Ovary (tissue), 10 donors: Measurements from ENCODE around the gene HELB. TPM values are rescaled to one million over a fixed set of nuclear protein-coding genes. Genes with fewer than 3 reads are reported as not detected.

Source experiments
- DNase-seq, 5 donors: peaks; one replicate each; pipeline ENCODE4 v3.0.0-alpha.2; 2019 to 2020
- H3K27ac ChIP-seq, 2 donors: fragments of 200-600 bp; one replicate each; pipeline versions ENCODE4 v1.5.1 to v1.8.0; 2019 to 2022
- H3K27me3 ChIP-seq: fragments of 200-600 bp; one replicate; pipeline ENCODE4 v1.8.0; 2022
- H3K36me3 ChIP-seq: fragments of 200-600 bp; sonication (generic); one replicate; pipeline ENCODE4 v1.5.1; 2019
- H3K4me1 ChIP-seq: one replicate; pipeline ENCODE4 v1.8.1; 2013; ENCODE audit warnings: mild to moderate bottlenecking, moderate library complexity; ENCODE audit not compliant: insufficient read depth
- H3K4me3 ChIP-seq: fragments of 200-600 bp; sonication (generic); one replicate; pipeline ENCODE4 v1.5.1; 2017
- H3K9me3 ChIP-seq, 2 donors: fragments of 200-600 bp in 1 of 2; sonication (generic) in 1 of 2; one replicate each; pipeline versions ENCODE4 v1.5.1 to v1.8.1; 2013 to 2019; ENCODE audit warnings: mild to moderate bottlenecking in 1 of 2, moderate library complexity in 1 of 2
- CTCF ChIP-seq, 3 donors: fragments of 450-650 bp in 2 of 3; fragments of 200-600 bp in 1 of 3; IDR thresholded peaks; one replicate each; pipeline versions ENCODE4 v1.5.1 to v1.8.0; 2016 to 2022; ENCODE audit warnings: antibody characterized with exemption in 3 of 3, mild to moderate bottlenecking in 1 of 3
- EP300 ChIP-seq: sonication (generic); formaldehyde crosslinking; IDR thresholded peaks from one replicate; pipeline ENCODE4 v1.6.1; 2017; ENCODE audit warnings: antibody characterized with exemption
- POLR2A ChIP-seq: fragments of 450-650 bp; IDR thresholded peaks from one replicate; pipeline ENCODE4 v1.6.1; 2017; ENCODE audit warnings: antibody characterized with exemption, mild to moderate bottlenecking, moderate library complexity
- WGBS, 3 donors: extraction: QIAGEN DNeasy Blood & Tissue Kit in 1 of 3; methylation state at CpG; one replicate each; pipeline versions ENCODE4 v1.1.5 to v1.1.7; 2013 to 2017; 5-methylcytosine and 5-hydroxymethylcytosine counted together
- intact Hi-C, 4 donors: fragments of 100-400 bp; cut with DNase I; formaldehyde crosslinking; loops; one replicate each; pipeline versions ENCODE4 v1.11.0 to v1.15.1; 2022 to 2023
- long read RNA-seq, 3 donors: library from polyadenylated mRNA in 2 of 3; unstranded in 2 of 3; transcript quantifications; one replicate each; pipeline ENCODE4 v2.0.0 and lab custom pipeline, GENCODE V29; 2021 to 2026
- polyA plus RNA-seq, 2 donors: library from polyadenylated mRNA; stranded (reverse); fragments of 200-250 nt in 1 of 2; fragments of 350-450 nt in 1 of 2; fragmentation: Illumina TruSeq in 1 of 2; extraction: RNeasy Lipid Tissue Mini Kit (QIAGEN cat#74804) in 1 of 2; gene quantifications; one replicate each; pipeline ENCODE4 v1.2.3, GENCODE V29; 2013 to 2014
- total RNA-seq, 7 donors: library from RNA; depleted of rRNA in 2 of 7; stranded (reverse); fragments of >200 nt in 2 of 7; fragmentation: NEBNext Ultra II Directional in 3 of 7; extraction: Animal tissue kit (Norgen Biotek cat#: 25700) in 3 of 7; gene quantifications; one replicate each; pipeline versions ENCODE4 v1.1.0 to v1.2.4, GENCODE V29; 2016 to 2023
- donor health status: DM: no; HTN: no; CAD: no; lungs with moderate emphysema.
- donor health status: DM: no; HTN: no; CAD: no.
- donor health status: Bipolar disorder and iron deficiency.
- donor health status: DM: yes; HTN: yes; CAD: no.
- donor health status: DM: no; HTN: no; CAD: no.
- donor health status: DM: yes; HTN: yes; CAD: no.

Gene HELB
- total RNA-seq (1 to 10 TPM; 2.6 to 6.7 (median 5.1) TPM), polyA plus RNA-seq (1 to 10 TPM; 1.1 to 1.4 TPM)
- long read RNA-seq, donor 1, full-length matches to known transcripts = 1 of 3 reads
- long read RNA-seq, donor 1, partial matches to known transcripts = 2 of 3 reads
- long read RNA-seq, donor 1, other reads (novel, unspliced or antisense) = 0 of 3 reads
- long read RNA-seq, donor 2 = 0 reads
- long read RNA-seq, donor 3, partial matches to known transcripts = 1 of 2 reads
- long read RNA-seq, donor 3, other reads (novel, unspliced or antisense) = 0 of 2 reads

GRCh38 chr12:66301944-66302826, at the start of gene HELB:
Gene HELB (plus strand): TSS chr12:66302493. CDS start chr12:66302604, 111 bp downstream.
- Histone ChIP-seq H3K4me3 (peak within 1 kb of the TSS; percentile 73), H3K27ac (peak within 1 kb of the TSS in 1 of 2 donors; percentile 70), H3K4me1 (peaks cover 5% of the 10 kb centered on the region), H3K36me3 (no peaks in the 10 kb centered on the region), H3K27me3 (no peaks in the 10 kb centered on the region), H3K9me3 (no peaks in the 10 kb centered on the region)
- DNase-seq = peak; percentile 97 to 99 (median 98)
- intact Hi-C loops = no loop called here
- 0% methylated on average over 45 of the region's 45 CpGs for WGBS, 3 donors
- TF ChIP-seq CTCF (IDR thresholded peaks at IDR 0.05) (no peak), EP300 (peak; percentile 42)

- Histone ChIP-seq H3K4me1 (no peaks in the 10 kb centered on the region), H3K36me3 (no peaks in the 10 kb centered on the region), H3K27ac (no peak overlapping the region), H3K4me3 (no peak overlapping the region), H3K27me3 (no peaks in the 10 kb centered on the region), H3K9me3 (no peaks in the 10 kb centered on the region)
- no peak for DNase-seq
- intact Hi-C loops = no loop called here
- no peak for TF ChIP-seq CTCF (IDR thresholded peaks at IDR 0.05)
- no peak for TF ChIP-seq EP300
- TF ChIP-seq POLR2A = no peak
- WGBS, 3 donors = 87 to 93% (median 87%) methylated on average over 2 of the region's 2 CpGs
Observed at GRCh38 chr12:66252771-66253170, 49.5 kb upstream of the HELB start.

GRCh38 chr12:66255737-66256136, 46.6 kb upstream of the HELB start:
- TF ChIP-seq EP300 = no peak
- TF ChIP-seq CTCF (IDR thresholded peaks at IDR 0.05) = no peak
- no peak for TF ChIP-seq POLR2A
- DNase-seq = no peak
- Histone ChIP-seq H3K27ac (no peak overlapping the region), H3K4me1 (no peaks in the 10 kb centered on the region), H3K36me3 (no peaks in the 10 kb centered on the region), H3K4me3 (no peak overlapping the region), H3K27me3 (no peaks in the 10 kb centered on the region), H3K9me3 (no peaks in the 10 kb centered on the region)
- intact Hi-C loops = no loop called here

GRCh38 chr12:66258011-66258410, 44.3 kb upstream of the HELB start:
- WGBS, 3 donors = 61 to 68% (median 63%) methylated on average over 3 of the region's 3 CpGs
- Histone ChIP-seq H3K27ac (no peak overlapping the region), H3K36me3 (no peaks in the 10 kb centered on the region), H3K9me3 (no peaks in the 10 kb centered on the region), H3K27me3 (no peaks in the 10 kb centered on the region), H3K4me3 (no peak overlapping the region), H3K4me1 (no peaks in the 10 kb centered on the region)
- intact Hi-C loops = no loop called here
- no peak for DNase-seq
- TF ChIP-seq POLR2A (no peak), EP300 (no peak), CTCF (IDR thresholded peaks at IDR 0.05) (no peak)
